HG02763 (cell line): ENCODE results near the gene TEDC2.
A peak's percentile ranks its signal among the peaks of the same experiment; 100 is the strongest.
"Not testable (repeated sequence)": the region's sequence is repeated elsewhere in the genome, so short reads cannot be mapped to it uniquely, and the experiment has no call there.

Source experiments
- ATAC-seq: cut with Tn5 transposase; IDR thresholded peaks from one replicate; pipeline ENCODE4 v1.9.1; 2021; ENCODE audit warnings: mild to moderate bottlenecking, moderate library complexity; ENCODE audit not compliant: unreplicated experiment

TEDC2 gene

GRCh38 chr16:2459647-2460390 lies at the start of gene TEDC2:
TSS of gene TEDC2 (plus strand) at chr16:2460109. CDS start at chr16:2460145, 36 bp downstream.
- ATAC-seq, result peak; percentile 85

GRCh38 chr16:2415085-2415484 lies 44.8 kb upstream of the TEDC2 start:
- ATAC-seq, result no peak

GRCh38 chr16:2420035-2420434 lies 39.9 kb upstream of the TEDC2 start:
- ATAC-seq, result no peak

DNA sequence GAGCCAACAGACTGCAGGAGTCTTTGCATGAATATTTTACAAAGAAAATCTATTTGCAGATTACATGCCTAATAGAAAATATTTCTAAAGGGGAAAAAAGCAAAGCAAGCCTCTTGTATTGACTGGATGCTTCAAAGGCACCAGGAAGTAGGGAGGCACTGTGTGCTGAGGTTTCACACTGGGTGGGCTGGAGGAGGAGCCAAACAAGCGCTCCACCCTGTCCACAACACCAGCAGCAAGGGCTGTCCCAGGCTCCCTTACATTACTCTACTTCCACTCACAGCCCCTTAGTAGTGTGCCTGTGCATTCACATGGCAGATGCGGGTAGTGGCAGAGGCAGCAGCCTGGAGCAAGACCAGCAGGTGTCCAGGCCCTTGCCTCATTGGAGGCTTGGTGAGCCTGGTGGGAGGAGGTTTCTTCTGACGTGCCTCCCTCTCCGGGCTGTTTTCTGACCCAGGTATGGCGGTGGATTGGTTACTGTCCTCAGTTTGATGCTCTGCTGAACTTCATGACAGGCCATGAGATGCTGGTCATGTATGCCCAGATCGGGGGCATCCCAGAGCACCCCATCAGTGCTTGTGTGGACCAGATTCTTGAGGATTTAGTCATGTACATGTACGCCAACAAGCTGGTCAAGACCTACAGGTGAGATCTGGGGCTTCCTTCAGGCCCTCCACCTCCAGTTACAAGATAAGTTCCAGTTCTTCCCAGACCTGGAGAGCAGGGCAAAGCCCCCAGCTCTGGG lies 37.6 kb upstream of the TEDC2 start:
- no peak for ATAC-seq

- no peak for ATAC-seq
Observed at GRCh38 chr16:2424061-2425007, 35.6 kb upstream of the TEDC2 start.

DNA sequence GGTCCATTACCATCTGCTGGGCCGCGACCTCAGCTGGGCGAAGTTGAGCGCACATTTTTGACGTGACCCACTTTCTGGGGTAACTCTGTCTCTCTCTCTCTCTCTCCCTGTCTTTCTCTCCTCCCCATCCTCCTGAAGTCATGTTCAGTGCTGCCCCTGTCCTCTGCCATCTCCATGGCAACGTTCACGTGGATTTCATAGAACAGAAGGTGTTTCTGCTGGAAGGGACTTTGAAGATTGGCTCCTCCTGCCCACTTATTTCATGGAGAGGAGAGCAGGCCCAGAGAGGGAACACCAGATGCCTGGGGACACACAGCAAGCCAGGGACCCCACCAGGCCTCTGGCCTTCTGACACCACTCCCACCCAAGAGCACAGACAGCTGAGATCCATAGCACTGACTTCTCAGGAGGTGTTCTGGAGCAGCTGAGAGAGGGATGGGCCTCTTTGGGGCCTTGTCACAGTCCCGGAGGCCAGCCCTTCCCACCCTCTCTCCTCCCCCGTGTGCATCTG lies 34.8 kb upstream of the TEDC2 start:
- no peak for ATAC-seq

GRCh38 chr16:2425825-2426430 lies 34.0 kb upstream of the TEDC2 start:
- no peak for ATAC-seq

- ATAC-seq, result no peak
Observed at GRCh38 chr16:2426941-2427361, 33.0 kb upstream of the TEDC2 start.

GRCh38 chr16:2427526-2427925 lies 32.4 kb upstream of the TEDC2 start:
- no peak for ATAC-seq

GRCh38 chr16:2428051-2428783 lies 31.7 kb upstream of the TEDC2 start:
- ATAC-seq, result peak; percentile 14

DNA sequence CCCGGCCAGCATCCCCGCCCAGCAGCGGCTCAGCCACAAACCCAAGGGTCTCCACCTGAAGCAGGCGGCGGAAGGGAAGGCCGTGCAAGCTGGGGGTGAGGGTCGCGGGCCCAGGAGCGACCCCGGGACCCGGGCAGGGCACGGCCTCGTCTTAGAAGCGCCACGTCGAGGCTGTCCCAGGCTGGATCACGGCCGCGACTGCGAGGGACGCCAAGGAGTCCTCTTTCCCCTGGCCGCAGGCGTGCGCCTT lies 31.2 kb upstream of the TEDC2 start:
- no peak for ATAC-seq

- peak; percentile 87 for ATAC-seq
Observed at GRCh38 chr16:2429034-2429770, 30.7 kb upstream of the TEDC2 start, which contains the start of gene CCNF. TSS of gene CCNF (plus strand) at chr16:2429447. CDS start at chr16:2429482, 35 bp downstream.

DNA sequence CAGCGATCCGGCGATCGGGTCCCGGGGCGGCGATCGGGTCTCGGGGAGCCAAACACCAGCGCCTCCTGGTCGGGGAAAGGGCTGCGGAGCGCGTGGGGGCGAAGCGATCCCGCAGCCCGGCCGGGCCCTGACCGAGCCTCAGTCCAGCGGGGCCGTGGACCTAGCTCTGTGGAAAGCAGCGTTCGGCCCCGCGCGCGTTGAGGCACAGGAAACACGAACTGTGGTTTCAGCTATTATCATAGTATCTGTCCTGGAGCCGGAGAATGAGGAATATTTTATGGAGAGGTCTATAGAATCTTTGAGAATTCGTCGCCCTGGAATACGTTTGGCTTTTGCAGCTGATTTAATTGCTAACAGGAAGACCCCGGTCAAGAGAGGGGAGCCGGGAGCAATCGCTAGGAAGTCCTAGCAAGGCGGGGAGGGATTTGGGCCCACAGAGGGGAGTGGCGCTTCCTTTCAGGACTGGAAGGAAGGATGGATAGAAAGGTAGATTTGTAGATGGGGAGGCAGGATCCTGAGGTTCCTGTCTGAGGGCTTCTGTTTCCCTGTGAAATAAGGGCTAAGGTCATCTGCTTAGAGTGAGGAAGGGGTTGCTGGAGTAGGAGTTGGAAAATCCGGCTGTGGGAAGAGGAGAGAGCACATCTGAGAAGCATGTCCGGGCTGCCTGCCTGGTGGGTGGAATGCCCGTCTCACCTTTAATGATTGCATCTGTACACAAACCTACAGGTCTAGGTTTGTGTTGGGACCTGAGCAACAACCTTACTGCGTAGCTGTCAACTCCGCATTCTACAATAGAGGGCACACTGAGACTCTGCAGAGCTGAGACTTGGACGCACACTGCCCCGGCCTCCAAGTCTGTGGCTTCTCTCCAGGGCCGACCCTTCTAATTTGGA lies 29.9 kb upstream of the TEDC2 start:
- peak; percentile 8 for ATAC-seq

DNA sequence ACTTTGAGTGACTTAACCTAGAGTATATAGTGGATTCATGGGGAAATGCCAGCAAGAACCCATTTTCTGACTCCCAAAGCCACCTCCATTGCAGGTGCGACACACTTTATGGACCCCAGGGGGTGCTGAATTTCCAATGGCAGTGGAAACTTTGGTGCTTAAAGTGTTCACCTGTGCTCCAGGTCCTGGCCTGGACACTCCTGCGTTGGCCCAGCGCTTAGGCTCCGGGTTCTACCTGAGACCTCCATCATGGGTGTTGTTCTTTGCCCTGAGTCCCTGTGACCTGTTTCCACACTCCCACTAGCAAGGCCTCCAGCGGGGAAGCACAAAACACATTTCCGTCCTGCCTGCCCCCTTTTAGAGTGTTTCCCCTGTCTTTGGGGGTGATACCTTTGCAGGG lies 27.6 kb upstream of the TEDC2 start:
- no peak for ATAC-seq

DNA sequence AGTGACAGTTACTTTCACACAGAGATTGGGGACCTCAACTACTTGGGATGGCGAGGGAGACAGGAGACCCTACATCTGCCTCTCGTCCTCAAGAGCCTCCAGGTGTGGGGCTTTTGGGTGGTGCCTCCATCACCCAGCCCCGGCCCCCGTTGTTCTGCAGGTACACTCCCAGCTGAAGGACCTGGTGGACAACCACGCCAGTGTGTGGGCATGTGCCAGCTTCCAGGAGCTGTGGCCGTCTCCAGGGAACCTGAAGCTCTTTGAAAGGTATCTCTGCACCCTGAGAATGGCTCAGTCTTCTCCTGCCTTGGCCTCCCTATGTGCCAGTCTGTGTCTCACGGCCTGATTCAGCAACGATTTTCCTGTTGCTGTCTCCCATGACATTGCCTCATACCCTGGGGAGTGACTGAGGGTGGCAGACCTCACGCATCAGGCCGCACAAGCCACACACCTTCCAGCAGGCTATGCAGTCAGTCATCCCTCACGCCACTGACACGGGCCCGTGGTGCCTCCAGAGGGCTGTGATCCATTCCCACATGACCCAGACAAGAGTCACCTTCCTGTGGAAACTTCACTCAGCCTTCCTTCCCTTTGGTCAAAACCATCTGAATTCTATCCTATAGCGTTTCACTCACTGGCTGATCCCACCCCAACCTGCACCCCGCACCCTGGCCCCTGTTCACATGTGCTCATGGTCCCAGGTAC lies 27.0 kb upstream of the TEDC2 start:
- no peak for ATAC-seq

- not testable (repeated sequence) for ATAC-seq
Observed at GRCh38 chr16:2435236-2435635, 24.7 kb upstream of the TEDC2 start.

GRCh38 chr16:2436110-2436509 lies 23.8 kb upstream of the TEDC2 start:
- ATAC-seq, result no peak
